Heart left ventricle (tissue), 13 donors: ENCODE measurements around the gene ATP5PD.

ENCODE experiments used
- CTCF ChIP-seq, 12 donors: fragments of 200-600 bp; sonication (generic) in 4 of 12; IDR thresholded peaks; one replicate each; pipeline versions ENCODE4 v1.5.0 to v1.8.0; 2018 to 2022; ENCODE audit warnings: antibody characterized with exemption in 12 of 12, mild to moderate bottlenecking in 5 of 12
- POLR2A ChIP-seq, 2 donors: fragments of 450-650 bp; IDR thresholded peaks; one replicate each; pipeline ENCODE4 v1.6.1; 2017; ENCODE audit warnings: antibody characterized with exemption in 2 of 2, mild to moderate bottlenecking in 2 of 2, moderate library complexity in 2 of 2
- donor health status: ischemic (EF 13 %, LVEDD 7.1; RV severe dilation, severe dysfunction).
- donor health status: DM: no; HTN: yes; CAD: no.
- donor health status: DM: no; HTN: no; CAD: no.
- donor health status: ischemic (EF 25% LVEDD 6.9; RV normal size, moderate dysfunction).
- donor health status: ischemic (EF 25% LVEDD 5.7; RV mildly dilated, moderate dysfunction).
- donor health status: ischemic (EF 35%, LVEDD 5.7; RV mildly dilated, moderate dysfunction).
- donor health status: nonischemic (EF 11% LVEDD 7.7; RV severe dilation, severe dysfunction).
- donor health status: DM: yes; HTN: yes; CAD: no.
- donor health status: PGD.
- donor health status: ischemic (EF 29% LVEDD 5.4; RV normal size, mild dysfunction).
- donor health status: nonischemic (EF 23%, LVEDD 6.1; RV moderate dilation, normal function).

GRCh38 chr17:75074532-75074931, 27.8 kb upstream of the ATP5PD start:
- no peak for TF ChIP-seq CTCF (IDR thresholded peaks at IDR 0.05)
- TF ChIP-seq POLR2A (IDR thresholded peaks at IDR 0.05): no peak
